ENCODE data around the gene ITGA5.

- TF ChIP-seq EZH2 (IDR thresholded peaks at IDR 0.05; ENCODE audit: insufficient read depth, poor library complexity, severe bottlenecking), result no peak
- TF ChIP-seq EZH2phosphoT487 (IDR thresholded peaks at IDR 0.05; ENCODE audit: insufficient read depth, low read depth), result no peak
Observed at GRCh38 chr12:54426690-54427089, 7.6 kb upstream of the ITGA5 start.
